ENCODE results near the gene ANK2. TPM values are rescaled to one million over a fixed set of nuclear protein-coding genes. Genes with fewer than 3 reads are reported as not detected.

Gene ANK2
- total and polyA plus RNA-seq, 2 of the 13 experiments (the other 11 are each of a cell fraction or from before 2014, with no cell fraction given): 2.7 to 15.1 TPM

- H3K9ac ChIP-seq (ENCODE audit: insufficient read depth, low read depth, low read length): no peak overlapping the region
- no peaks in the 10 kb centered on the region for H4K20me1 ChIP-seq (ENCODE audit: insufficient read depth, low read length)
- no TSS peak for BruUV-seq (replicated peaks)
- FAIRE-seq: no peak
- H3K36me3 ChIP-seq (replicated peaks in 1 of 2; ENCODE audit: control insufficient read depth in 1 of 2, insufficient read depth in 2 of 2, low read length in 2 of 2): no peaks in the 10 kb centered on the region
- intact Hi-C loops (cut with micrococcal nuclease; ENCODE audit: unreplicated experiment) (no loop called here), in situ Hi-C loops (cut with HindIII; ENCODE audit: extremely low pct_ligation_motif_present, low pct_unique_long_range_greater_than_20kb) (no loop called here)
- no peak overlapping the region for H3K4me2 ChIP-seq (ENCODE audit: low read depth, low read length)
- no peak overlapping the region for H3K27ac ChIP-seq (ENCODE audit: extremely low read length, insufficient read depth, low read length)
- H3K9me3 ChIP-seq (ENCODE audit: low read length): no peaks in the 10 kb centered on the region
- TF ChIP-seq SMAD3 (CRISPR knock-in tag; IDR thresholded peaks at IDR 0.05): no peak
- H3K27me3 ChIP-seq (ENCODE audit: control insufficient read depth in 1 of 2, insufficient read depth in 2 of 2, low read length in 2 of 2): no peaks in the 10 kb centered on the region
- ATAC-seq: no peak
- H2AFZ ChIP-seq (ENCODE audit: low read length): no peak overlapping the region
- H3K4me1 ChIP-seq (ENCODE audit: insufficient read depth, low read length): no peaks in the 10 kb centered on the region
- CTCF ChIA-PET (ENCODE audit: low intra/inter-chr PET ratio, low total read pairs): no interaction called here
- no peaks in the 10 kb centered on the region for H3K79me2 ChIP-seq (ENCODE audit: insufficient read depth, low read length)
- POLR2A ChIA-PET: no interaction called here
- no peak overlapping the region for H3K4me3 ChIP-seq (replicated peaks in 1 of 3; ENCODE audit: insufficient read depth in 1 of 3, low read depth in 2 of 3, low read length in 3 of 3)
- no peak for DNase-seq (ENCODE audit: low spot score)
- 90% methylated on average over 2 of the region's 2 CpGs for WGBS (ENCODE audit: low lambda C conversion rate)
These were observed 318.6 kb downstream of the ANK2 start for GRCh38 chr4:113368056-113368455.

GRCh38 chr4:113371111-113371510 is 321.7 kb downstream of the ANK2 start:
- intact Hi-C loops (cut with micrococcal nuclease; ENCODE audit: unreplicated experiment): no loop called here
- H3K4me1 ChIP-seq (ENCODE audit: insufficient read depth, low read length): no peaks in the 10 kb centered on the region
- in situ Hi-C loops (cut with HindIII; ENCODE audit: extremely low pct_ligation_motif_present, low pct_unique_long_range_greater_than_20kb): no loop called here
- BruUV-seq (replicated peaks): no TSS peak
- CTCF ChIA-PET (ENCODE audit: low intra/inter-chr PET ratio, low total read pairs): no interaction called here
- FAIRE-seq (no peak), ATAC-seq (no peak), DNase-seq (ENCODE audit: low spot score) (no peak)
- H3K9ac ChIP-seq (ENCODE audit: insufficient read depth, low read depth, low read length): no peak overlapping the region
- no peak overlapping the region for H2AFZ ChIP-seq (ENCODE audit: low read length)
- H3K79me2 ChIP-seq (ENCODE audit: insufficient read depth, low read length): no peaks in the 10 kb centered on the region
- H3K27ac ChIP-seq (ENCODE audit: extremely low read length, insufficient read depth, low read length): no peak overlapping the region
- no peaks in the 10 kb centered on the region for H3K36me3 ChIP-seq (replicated peaks in 1 of 2; ENCODE audit: control insufficient read depth in 1 of 2, insufficient read depth in 2 of 2, low read length in 2 of 2)
- no peak overlapping the region for H3K4me3 ChIP-seq (replicated peaks in 1 of 3; ENCODE audit: insufficient read depth in 1 of 3, low read depth in 2 of 3, low read length in 3 of 3)
- H3K4me2 ChIP-seq (ENCODE audit: low read depth, low read length): no peak overlapping the region
- H3K9me3 ChIP-seq (ENCODE audit: low read length): no peaks in the 10 kb centered on the region
- no peaks in the 10 kb centered on the region for H4K20me1 ChIP-seq (ENCODE audit: insufficient read depth, low read length)
- H3K27me3 ChIP-seq (ENCODE audit: control insufficient read depth in 1 of 2, insufficient read depth in 2 of 2, low read length in 2 of 2): no peaks in the 10 kb centered on the region
- POLR2A ChIA-PET: no interaction called here
- TF ChIP-seq DNMT3B (CRISPR knock-in tag; conservative IDR thresholded peaks at IDR 0.05): no peak
- no peak for TF ChIP-seq ZNF501 (CRISPR knock-in tag; IDR thresholded peaks at IDR 0.05)
- no peak for TF ChIP-seq XBP1 (CRISPR knock-in tag; IDR thresholded peaks at IDR 0.05)
- no peak for TF ChIP-seq ZNF224 (CRISPR knock-in tag; IDR thresholded peaks at IDR 0.05)
- TF ChIP-seq GTF3A (CRISPR knock-in tag; conservative IDR thresholded peaks at IDR 0.05): no peak
- TF ChIP-seq REL (CRISPR knock-in tag; conservative IDR thresholded peaks at IDR 0.05): no peak
- TF ChIP-seq, protein P1, sequence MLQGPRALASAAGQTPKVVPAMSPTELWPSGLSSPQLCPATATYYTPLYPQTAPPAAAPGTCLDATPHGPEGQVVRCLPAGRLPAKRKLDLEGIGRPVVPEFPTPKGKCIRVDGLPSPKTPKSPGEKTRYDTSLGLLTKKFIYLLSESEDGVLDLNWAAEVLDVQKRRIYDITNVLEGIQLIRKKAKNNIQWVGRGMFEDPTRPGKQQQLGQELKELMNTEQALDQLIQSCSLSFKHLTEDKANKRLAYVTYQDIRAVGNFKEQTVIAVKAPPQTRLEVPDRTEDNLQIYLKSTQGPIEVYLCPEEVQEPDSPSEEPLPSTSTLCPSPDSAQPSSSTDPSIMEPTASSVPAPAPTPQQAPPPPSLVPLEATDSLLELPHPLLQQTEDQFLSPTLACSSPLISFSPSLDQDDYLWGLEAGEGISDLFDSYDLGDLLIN (CRISPR knock-in tag; IDR thresholded peaks at IDR 0.05; ENCODE audit: borderline replicate concordance): no peak
- no peak for TF ChIP-seq ZNF34 (CRISPR knock-in tag; IDR thresholded peaks at IDR 0.05; ENCODE audit: borderline replicate concordance)
- no peak for TF ChIP-seq MLLT10 (CRISPR knock-in tag; IDR thresholded peaks at IDR 0.05)
- no peak for TF ChIP-seq SALL2 (CRISPR knock-in tag; IDR thresholded peaks at IDR 0.05)
- TF ChIP-seq, protein P2, sequence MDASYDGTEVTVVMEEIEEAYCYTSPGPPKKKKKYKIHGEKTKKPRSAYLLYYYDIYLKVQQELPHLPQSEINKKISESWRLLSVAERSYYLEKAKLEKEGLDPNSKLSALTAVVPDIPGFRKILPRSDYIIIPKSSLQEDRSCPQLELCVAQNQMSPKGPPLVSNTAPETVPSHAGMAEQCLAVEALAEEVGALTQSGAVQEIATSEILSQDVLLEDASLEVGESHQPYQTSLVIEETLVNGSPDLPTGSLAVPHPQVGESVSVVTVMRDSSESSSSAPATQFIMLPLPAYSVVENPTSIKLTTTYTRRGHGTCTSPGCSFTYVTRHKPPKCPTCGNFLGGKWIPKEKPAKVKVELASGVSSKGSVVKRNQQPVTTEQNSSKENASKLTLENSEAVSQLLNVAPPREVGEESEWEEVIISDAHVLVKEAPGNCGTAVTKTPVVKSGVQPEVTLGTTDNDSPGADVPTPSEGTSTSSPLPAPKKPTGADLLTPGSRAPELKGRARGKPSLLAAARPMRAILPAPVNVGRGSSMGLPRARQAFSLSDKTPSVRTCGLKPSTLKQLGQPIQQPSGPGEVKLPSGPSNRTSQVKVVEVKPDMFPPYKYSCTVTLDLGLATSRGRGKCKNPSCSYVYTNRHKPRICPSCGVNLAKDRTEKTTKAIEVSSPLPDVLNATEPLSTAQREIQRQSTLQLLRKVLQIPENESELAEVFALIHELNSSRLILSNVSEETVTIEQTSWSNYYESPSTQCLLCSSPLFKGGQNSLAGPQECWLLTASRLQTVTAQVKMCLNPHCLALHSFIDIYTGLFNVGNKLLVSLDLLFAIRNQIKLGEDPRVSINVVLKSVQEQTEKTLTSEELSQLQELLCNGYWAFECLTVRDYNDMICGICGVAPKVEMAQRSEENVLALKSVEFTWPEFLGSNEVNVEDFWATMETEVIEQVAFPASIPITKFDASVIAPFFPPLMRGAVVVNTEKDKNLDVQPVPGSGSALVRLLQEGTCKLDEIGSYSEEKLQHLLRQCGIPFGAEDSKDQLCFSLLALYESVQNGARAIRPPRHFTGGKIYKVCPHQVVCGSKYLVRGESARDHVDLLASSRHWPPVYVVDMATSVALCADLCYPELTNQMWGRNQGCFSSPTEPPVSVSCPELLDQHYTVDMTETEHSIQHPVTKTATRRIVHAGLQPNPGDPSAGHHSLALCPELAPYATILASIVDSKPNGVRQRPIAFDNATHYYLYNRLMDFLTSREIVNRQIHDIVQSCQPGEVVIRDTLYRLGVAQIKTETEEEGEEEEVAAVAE (CRISPR knock-in tag; IDR thresholded peaks at IDR 0.05; ENCODE audit: borderline replicate concordance): no peak
